ENCODE measurements around the gene KMT2B.
A peak's percentile ranks its signal among the peaks of the same experiment; 100 is the strongest.
"Not testable (repeated sequence)": the region's sequence is repeated elsewhere in the genome, so short reads cannot be mapped to it uniquely, and the experiment has no call there.

KMT2B gene
- 98.8 to 171 (median 130) reads per million in 4 experiments for total RNA-seq

- DNase-seq: no peak
These were observed at the start of gene KMT2B for GRCh38 chr19:35717665-35718344. TSS of gene KMT2B (plus strand) at chr19:35718003. CDS start at chr19:35718019, 16 bp downstream.

DNA sequence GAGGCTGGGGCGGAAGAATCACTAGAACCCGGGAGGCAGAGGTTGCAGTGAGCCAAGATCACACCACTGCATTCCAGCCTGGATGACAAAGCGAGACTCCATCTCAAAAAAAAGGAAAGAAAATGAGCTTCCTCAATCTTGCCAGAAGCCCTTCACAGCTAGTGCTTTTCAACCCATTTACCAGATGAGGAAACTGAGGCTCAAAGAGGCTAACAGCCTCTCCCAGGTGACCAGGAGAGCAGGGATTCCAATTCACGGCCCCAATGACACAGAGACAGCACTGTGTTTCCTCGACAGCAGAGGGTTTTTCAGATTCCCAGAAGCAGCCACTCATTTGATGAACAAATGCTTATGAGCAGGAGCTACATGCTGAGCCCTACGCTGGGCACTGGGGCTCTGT, 48.2 kb upstream of the KMT2B start:
- DNase-seq: no peak

- no peak for DNase-seq
These were observed 47.8 kb upstream of the KMT2B start for GRCh38 chr19:35669974-35670373.

DNA sequence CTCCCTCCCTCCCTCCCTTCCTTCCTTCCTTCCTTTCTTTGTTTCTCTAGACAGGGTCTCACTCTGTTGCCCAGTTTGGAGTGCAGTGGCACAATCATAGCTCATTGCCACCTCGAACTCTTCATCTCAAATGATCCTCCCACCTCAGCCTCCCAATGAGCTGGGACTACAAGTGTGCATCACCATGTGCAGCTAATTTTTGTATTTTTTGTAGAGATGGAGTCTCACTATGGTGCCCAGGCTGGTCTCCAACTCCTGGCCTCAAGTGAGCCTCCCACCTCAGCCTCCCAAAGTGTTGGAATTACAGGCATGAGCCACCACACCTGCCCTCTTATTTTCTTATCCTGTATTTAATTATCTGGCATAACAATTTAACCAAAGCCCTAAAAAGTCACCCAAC, 47.1 kb upstream of the KMT2B start:
- DNase-seq: no peak

DNA sequence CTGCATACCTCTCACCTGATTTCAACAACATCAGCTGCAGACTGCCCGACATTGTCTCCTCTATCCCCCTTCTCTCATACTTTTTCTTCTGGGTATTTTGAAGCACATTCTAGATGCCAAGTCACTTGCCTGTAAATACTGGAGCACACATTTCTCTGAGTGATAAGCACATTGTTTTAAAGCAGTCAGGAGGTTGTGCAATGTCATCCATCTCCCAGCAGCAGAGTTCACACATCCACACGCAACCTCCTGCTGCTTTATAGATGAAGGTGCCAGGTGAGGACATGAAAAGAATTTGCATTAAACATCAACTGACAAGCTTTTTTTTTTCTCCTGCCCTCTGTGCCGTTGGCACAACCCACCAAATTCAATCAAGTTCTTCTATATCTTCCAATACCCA, 46.0 kb upstream of the KMT2B start:
- no peak for DNase-seq

DNA sequence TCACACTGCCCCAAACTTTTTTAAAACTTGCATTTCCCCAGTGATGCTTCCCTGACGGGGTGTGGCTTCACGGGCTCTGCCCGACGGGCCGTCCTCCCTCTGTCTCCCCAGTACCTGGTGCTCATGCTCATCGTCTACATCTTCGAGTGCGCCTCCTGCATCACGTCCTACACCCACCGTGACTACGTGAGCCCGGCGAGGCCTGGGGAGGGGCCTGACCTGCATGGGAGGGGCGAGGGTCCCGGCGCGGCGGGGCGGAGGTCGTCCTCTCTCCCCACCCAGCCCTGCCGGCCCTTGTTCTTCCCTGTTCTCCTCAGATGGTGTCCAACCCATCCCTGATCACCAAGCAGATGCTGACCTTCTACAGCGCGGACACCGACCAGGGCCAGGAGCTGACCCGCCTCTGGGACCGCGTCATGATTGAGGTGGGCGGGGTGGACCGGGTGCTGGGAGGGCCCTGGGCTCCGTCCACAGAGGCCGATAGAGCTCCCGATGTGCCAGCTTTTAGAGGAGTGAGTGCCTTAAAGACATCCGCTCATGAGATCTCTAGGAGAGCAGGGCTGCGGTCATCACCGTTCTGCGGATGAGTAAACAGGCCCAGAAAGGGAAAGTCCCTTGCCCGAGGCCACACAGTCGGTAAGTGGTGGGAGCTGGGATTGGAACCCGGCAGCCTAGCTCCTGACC, 44.5 kb upstream of the KMT2B start:
- no peak for DNase-seq

GRCh38 chr19:35675589-35676140, 42.1 kb upstream of the KMT2B start:
- no peak for DNase-seq

- no peak for DNase-seq
These were observed 28.0 kb upstream of the KMT2B start for GRCh38 chr19:35689836-35690235.

DNA sequence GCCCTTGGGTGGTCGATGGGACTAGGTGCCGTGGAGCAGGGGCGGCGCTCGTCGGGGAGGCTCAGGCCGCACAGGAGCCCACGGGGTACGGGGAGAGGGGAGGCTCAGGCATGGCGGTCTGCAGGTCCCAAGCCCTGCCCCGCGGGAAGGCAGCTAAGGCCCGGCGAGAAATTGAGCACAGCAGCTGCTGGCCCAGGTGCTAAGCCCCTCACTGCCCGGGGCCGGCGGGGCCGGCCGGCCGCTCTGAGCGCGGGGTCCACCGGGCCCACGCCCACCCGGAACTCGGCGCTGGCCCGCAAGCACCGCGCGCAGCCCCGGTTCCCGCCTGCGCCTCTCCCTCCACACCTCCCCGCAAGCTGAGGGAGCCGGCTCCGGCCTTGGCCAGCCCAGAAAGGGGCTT, 26.7 kb upstream of the KMT2B start:
- not testable (repeated sequence) for DNase-seq

DNA sequence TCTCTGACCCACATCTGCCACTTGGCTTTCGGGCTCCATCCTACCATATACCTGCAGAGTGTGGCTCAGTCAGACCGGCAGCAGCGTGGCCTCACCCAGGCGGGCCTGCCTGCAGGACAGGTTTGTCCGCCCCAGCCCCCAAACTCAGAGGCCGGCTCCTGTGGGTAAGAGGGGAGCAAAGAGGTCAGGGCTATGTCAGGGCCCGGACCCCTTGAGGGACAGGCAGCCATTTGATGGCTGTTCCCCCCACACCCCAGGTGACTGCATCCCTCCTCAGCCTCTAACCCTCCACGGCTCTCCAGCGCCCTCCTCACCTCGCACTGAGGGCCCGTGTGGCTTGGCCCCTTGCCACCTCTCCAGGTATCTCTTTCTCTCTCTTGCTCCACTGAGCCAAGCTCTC, 25.8 kb upstream of the KMT2B start:
- no peak for DNase-seq

GRCh38 chr19:35693422-35693821, 24.4 kb upstream of the KMT2B start:
- DNase-seq: no peak

- DNase-seq: peak; percentile 81
These were observed 23.8 kb upstream of the KMT2B start for GRCh38 chr19:35693835-35694599.

GRCh38 chr19:35695895-35696422, 21.8 kb upstream of the KMT2B start:
- no peak for DNase-seq

DNA sequence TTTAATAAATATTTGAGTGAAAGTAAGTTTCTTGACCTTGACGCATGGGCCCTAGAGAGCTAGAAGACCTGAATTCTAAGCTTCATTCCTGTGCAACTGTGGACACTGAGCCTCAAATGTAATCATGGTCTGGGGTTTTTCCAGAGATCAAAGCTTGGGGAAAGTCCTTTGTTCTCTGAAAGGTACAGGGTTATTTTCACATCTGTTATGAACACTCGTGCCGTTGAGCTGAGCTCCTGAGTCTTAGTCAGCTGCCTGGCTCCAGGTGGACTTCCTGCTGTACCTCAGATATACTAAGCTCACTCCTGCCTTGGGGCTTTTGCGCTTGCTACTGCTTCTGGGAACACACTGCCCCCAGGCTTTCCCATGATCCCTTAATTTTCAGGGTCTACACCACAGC, 21.0 kb upstream of the KMT2B start:
- no peak for DNase-seq

DNA sequence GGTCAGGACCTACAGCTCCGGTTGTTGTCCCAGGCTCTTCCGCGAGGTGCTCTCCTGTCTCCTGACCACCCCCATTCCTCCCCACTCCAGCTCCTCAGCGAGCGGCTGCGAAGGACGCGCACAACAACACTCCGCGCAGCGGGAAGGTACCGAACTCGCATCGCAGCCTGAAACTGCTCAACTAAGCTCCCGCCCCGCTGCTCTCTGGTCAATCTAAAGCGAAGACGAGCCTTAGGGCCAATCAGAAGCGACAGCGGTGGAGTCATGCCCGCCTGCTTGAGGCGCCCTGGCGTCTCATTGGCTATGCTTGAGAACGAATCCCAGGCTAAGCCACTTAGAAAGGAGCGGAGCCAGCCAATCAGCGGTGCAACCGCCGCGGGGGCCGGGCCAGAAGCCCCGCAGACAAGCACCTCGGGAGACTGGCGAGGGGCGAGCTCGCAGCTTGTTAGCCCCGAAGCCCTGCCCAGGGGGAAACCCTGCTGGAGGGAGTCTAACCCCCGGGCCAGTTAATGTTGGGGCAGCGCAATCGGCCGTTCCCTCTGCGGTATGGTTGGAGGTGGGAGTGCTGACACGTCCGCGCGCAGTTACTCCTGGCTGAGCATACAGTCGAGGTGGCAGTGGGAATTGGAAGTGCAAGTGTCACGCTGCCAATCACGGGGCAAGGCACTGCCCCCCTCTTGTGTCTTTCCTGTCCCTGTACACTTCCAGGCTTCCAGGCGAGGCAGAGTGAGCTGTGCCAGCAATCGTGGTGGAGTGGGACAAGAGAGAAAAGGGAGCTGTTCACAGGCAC, 15.4 kb upstream of the KMT2B start:
- DNase-seq: peak; percentile 91

- DNase-seq: no peak
These were observed 14.5 kb upstream of the KMT2B start for GRCh38 chr19:35703343-35703742.

- no peak for DNase-seq
These were observed 13.6 kb upstream of the KMT2B start, which contains the start of gene ZBTB32 for GRCh38 chr19:35704218-35704617. TSS of gene ZBTB32 (plus strand) at chr19:35704558. CDS start at chr19:35714627, 10,069 bp downstream.

DNA sequence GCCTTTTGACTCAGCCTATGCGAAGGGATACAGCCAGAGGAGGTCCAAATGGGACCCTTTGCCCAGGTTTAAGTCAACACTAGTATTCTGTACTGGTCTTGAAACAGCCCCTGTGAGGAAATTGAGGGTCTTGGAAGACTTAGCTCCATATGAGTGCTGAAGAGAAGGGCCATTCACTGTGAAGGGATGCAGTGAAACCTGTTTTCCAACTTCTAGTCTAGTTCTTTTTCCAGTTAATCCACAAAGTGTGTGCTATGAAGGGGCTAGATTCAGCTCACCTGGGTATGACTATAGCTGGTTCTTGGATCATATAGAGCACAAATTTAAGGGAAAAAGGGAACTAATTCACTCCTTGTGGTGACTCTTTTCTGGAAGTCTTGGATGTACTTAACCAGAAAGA, 9.4 kb upstream of the KMT2B start:
- DNase-seq: no peak

- no peak for DNase-seq
These were observed 6.7 kb upstream of the KMT2B start for GRCh38 chr19:35710784-35711723.

DNA sequence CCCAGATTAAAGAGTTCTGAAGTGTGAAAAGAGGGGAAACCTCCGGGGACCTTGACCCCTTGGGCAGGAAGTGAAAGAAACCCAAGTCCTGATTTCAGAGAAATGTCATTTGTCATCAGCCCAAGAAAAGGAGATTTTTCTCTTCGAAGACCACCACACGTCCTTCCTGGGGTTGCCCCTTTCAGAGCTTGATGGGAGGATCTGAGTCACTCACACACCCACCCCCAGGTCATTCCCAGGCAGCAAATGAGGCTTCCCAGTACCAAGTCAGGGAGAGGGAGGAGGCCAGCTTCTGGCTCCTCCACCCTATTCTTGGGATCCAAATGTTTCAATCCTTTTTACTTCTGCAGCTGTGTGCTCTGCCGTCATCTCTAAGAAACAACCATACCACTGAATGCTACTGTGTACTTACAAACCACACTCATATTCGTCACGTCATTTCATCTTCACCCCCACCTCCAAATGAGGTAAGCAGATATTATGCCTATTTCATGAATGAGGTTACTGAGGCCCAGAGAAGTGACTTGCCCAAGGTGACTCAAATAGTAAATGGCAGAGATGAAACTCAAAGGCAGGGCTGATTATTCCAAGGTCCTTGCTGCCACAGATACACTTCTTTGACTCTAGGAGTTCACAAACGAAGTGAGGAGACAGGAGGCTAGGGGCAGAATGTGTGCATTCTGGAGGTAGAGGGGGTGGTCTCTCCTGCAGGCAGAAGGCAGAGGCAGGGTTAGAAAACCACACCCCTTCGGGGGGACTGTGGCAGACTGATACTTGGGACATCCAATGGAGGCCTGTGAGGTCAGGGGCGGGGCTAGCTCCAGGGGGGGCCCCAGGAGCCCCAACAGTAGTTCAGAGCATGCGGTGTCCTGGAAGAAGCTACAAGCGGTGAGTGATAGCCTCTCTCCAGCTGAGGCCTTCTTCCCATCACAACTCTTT, 5.0 kb upstream of the KMT2B start:
- no peak for DNase-seq
